NCI-H2171 (cell line): ENCODE data around the gene FAM151A.
"Not testable (repeated sequence)": the region's sequence is repeated elsewhere in the genome, so short reads cannot be mapped to it uniquely, and the experiment has no call there.

Experiments used
- DNase-seq: peaks from one replicate; lab custom pipeline; 2025; lab: John Stamatoyannopoulos, UW

The FAM151A gene

GRCh38 chr1:54636461-54637446 is 13.4 kb upstream of the FAM151A start:
- DNase-seq = not testable (repeated sequence)

- not testable (repeated sequence) for DNase-seq
These were observed 12.5 kb upstream of the FAM151A start for GRCh38 chr1:54635804-54636203.

- no peak for DNase-seq
These were observed 3.9 kb upstream of the FAM151A start for GRCh38 chr1:54627196-54627595.

DNA sequence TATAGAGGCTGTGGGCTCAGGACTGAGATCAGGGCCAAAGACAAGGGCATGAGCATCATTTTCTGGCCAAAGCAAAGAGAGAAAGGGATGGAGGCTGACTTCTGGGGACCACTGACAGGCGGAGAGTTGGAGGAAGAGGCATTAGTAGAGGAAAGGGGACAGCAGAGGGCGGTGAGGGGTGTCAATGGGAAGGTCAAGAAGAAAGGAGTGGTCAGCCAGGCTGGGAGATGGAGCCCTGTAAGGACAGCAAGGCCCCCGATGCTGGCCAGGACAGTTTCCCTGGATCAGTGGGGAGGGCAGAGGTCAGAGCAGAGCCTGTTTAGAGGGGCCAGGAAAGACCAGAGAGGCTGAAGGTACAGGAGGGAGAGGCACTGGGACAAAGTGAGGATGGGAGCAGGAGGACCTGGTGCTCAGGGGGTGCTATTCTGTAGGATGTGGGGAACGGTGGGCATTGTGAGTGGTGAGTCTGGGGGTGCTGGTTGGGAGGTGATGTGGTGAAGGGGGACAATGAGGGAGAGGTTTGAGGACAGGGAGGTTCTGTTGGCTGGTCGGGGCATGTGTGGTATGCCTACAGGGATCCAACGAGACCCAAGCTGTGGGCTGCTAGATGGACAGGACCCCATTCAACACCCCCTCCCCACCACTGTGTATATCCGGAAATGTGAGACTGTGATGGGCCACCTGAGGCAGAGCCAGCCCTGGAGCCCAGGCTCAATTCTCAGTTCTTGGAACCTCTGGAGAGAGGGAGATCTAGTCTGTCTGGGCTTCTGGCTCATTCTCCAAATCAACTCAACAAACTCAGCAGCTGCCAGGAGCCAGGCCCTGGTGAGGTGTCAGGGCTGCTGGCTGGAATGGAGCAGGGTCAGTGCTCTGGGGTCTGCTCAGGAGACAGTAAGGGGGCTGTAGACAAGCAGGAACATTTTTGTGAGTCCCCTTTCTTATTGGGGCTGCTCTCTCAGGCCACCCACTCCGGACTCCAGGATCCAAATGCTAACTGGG is 1.4 kb upstream of the FAM151A start:
- DNase-seq = no peak

- DNase-seq = no peak
These were observed 3.6 kb downstream of the FAM151A start for GRCh38 chr1:54619749-54620148.

DNA sequence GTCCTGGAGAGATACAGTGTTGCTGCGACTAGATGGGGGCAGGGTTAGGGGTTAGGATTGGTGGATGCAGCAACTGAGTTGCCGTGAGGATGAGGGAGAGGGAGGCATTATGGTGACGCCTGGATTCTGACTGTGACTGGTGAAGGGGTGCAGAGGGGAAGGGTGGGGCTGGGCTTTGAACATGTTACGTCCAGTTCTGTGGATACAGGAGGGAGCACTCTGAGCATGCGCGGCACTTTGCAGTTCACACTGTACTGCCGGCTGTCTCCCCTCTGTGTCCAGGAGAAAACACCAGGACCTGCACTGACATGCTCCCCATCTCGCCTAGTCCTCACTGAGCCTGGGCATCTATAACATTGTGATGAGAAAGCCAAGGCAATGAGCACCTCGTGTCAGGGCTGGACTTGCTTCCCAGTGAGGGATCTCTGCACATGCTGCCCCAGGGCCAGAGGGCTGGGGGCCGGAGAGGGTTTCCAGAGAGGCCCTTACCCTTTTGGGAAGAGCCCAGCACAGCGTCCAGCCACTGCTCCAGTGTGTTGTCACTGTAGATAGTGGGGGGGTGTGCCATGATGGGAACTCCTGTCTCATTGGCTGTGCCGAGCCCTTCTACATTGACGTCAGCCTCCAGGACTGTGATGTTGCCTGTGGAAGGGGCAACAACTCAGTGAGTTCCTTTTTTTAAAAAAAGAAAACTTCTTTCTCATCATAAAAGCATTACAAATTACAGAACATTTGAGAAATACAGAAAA is 7.6 kb downstream of the FAM151A start:
- no peak for DNase-seq

DNA sequence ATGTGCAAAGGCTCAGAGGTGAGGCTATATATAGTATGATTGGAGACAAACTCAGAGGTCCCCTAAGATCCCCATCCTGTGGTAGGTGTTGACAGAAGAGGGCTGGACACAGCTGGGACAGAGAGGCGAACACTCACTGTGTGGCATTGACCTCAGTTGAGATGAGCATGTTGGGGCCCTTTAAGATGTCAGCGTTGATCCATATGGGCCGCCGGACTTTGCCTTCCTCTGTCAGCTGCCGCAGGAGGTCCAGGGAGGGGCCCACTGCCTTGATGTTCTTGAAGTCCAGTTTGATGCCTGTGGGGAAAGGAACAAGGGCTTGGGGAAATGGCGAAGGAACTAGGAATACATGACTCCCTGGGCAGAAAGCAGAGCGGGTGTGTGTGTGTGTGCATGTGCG is 8.8 kb downstream of the FAM151A start:
- no peak for DNase-seq

DNA sequence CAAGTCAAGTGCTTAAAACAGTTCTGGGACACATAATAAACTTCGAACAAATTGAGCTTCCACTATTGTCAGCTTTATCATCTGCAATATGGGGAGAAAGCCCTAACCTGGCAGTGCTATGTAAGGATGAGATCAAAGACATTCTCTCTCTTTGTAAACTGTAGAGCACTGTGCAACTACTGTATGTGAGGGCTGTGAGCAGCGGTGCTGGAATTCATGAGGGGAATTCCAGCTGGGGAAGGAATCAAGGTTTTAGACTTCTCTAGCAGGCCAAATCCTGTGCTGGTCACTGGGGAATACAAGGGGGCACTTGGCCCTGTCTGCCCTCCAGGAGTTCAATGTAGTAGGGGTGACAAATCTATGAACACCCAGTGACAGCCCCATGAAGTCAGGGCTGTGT is 9.3 kb downstream of the FAM151A start:
- no peak for DNase-seq

DNA sequence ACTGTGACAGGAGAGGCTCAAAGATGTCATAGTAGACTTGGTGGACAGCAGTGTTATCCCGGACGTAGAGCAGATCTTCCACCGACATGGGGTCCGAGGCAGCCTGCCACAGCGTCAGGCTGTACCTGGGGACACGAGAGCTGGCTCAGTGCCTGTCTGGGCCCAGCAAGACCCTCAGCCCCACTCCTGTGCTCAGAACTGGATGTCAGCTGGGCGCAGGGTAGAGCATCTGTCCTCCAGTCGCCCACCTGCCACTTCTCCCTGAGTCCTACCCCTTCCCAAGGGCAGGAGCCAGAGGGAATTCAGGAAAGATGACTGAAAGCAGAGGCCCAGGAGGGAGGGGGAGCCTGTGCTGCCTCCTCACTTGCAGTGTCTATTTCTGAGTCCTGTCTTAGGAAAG is 11.7 kb downstream of the FAM151A start:
- no peak for DNase-seq

DNA sequence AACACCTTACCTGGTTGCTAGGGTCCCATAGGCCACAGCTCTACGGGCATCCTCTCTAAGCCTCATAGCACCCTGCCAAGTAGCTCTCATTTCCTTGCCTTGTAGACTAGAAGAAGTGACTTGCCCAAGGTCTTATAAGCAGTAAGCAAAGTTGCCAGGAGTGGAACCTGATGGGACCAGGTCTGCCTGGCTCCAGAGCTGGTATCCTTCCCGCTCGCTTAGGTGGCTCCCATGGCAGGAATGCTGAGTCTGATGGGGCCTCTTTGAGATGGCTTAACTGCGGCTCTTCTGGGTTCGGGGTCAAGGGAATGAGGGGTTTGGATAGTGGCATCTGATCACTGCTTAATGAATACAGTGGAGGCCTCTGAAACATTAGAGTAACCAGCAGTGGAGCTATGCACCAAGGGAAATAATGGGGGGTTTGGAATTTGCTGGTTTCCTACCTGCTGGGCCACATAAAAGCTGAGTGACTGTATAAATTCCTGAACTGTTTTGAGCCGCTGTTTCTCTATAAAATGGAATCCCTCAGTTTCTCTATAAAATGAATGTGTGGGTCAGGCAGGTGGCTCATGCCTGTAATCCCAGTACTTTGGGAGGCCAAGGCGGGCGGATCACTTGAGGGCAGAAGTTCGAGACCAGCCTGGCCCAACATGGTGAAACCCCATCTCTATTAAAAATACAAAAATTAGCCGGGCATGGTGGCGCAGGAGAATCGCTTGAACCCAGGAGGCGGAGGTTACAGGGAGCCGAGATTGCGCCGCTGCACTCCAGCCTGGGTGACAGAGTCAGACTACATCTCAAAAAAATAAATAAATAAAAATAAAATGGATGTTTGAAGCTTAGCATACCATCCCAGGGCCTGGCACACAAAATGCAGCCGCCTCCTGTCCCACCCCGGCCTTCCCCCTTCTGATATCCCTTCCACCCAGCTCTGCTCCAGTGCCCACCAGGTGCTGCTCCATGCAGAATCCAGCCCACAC is 12.4 kb downstream of the FAM151A start:
- DNase-seq = no peak

GRCh38 chr1:54610048-54610447 is 13.3 kb downstream of the FAM151A start:
- no peak for DNase-seq

DNA sequence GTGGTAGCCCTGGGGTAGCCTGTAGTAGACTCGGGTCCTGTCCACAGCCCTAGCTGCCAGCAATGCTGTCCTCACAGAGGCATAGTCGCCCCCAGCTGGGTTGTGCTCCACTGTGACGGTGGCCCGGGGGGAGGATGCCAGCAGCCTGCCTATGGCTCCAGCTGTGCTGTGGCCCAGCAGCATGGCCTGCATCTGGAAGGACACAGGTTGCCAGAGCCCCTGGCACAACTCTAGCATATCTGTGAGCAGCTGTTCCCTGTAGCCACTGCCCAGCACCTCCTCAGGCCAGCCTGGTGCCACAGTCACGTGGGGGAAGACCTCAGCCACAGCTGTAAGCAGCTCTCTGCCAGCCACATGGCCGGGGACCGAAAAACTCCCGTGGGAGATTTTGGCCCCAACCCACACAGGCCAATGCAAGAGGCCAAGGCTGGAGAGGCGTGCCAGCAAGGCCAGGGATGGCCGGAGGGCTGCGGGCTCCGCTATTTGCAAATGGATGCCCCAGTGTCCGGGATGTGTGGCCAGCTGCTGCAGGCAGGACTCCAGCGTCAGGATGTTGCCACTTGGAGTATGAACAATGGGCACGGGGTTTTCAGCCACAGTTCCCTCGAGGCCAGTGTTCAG is 13.9 kb downstream of the FAM151A start:
- DNase-seq = no peak

DNA sequence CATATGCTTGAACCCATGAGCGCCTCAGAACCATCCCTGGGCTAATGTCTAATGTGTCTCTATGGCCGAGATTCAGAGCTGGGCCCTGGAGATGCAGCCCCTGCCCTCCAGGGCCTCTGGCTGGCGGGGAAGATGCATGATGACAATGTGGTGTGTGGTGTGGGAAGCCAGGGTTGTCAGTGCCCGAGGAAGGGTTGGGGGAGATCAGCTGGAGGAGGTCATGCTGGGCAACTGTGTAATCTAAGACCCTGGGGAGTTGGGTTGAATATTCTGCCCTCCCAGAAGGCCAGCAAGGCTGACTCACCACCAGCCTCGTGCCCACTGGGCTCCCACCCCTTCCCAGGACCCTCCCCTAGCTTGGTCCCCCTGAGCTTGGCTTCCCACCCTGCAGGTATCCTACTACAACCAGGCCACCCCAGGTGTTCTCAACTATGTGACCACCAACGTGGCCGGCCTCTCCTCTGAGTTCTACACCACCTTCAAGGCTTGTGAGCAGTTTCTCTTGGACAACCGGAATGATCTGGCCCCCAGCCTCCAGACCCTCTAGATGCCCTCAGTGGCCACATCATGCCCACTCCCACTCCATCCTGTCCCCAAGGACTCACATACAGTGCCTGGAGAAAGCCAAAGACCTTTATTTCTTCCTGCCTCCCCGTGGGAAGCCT is 14.6 kb downstream of the FAM151A start:
- no peak for DNase-seq

DNA sequence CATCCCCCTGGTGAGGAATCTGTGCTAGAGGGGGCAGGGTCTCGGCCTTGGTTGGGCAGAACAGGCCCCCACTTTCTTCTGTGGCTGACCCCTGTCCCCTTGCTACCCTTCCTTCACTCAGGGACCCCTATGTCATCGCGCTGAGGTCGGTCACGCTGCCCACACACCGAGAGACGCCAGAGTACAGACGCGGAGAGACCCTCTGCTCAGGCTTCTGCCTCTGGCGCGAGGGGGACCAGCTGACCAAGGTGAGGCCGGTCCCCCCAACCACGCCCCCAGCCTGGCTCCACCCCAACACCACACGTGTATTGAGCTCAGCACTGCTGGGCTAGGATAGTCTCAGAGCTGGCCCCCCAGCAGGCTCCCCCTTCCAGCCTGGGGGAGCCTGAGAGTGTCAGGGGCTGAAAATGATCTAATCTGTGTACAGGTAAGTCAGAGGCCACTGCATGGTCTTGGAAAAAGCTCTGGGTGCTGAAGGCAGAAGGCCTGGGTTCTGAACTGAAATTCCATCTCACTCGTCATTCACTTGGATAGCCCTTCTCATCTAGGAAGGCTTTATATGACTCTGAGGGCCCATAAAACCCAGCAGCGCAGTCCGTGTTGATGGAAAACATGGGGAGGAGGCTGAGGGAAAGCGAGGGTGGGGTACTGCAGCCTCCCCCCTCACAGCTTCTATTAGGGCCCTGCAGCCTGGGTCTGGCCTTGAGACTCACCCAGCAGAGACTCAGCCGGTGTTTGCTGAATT is 15.3 kb downstream of the FAM151A start:
- DNase-seq = no peak

DNA sequence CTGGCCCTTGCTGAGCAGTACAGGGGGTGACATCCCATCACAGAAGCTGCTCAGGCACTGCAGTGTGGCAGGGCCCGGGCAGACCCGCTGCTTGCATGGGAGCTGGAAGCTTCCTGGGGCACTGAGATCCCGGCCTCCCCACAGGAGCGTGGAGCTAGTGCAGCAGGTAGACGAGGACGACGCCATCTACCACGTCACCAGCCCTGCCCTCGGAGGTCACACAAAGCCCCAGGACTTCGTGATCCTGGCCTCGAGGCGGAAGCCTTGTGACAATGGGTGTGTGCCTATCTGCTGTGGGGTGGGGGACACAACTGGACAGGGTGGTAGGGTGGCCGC is 16.4 kb downstream of the FAM151A start:
- no peak for DNase-seq

DNA sequence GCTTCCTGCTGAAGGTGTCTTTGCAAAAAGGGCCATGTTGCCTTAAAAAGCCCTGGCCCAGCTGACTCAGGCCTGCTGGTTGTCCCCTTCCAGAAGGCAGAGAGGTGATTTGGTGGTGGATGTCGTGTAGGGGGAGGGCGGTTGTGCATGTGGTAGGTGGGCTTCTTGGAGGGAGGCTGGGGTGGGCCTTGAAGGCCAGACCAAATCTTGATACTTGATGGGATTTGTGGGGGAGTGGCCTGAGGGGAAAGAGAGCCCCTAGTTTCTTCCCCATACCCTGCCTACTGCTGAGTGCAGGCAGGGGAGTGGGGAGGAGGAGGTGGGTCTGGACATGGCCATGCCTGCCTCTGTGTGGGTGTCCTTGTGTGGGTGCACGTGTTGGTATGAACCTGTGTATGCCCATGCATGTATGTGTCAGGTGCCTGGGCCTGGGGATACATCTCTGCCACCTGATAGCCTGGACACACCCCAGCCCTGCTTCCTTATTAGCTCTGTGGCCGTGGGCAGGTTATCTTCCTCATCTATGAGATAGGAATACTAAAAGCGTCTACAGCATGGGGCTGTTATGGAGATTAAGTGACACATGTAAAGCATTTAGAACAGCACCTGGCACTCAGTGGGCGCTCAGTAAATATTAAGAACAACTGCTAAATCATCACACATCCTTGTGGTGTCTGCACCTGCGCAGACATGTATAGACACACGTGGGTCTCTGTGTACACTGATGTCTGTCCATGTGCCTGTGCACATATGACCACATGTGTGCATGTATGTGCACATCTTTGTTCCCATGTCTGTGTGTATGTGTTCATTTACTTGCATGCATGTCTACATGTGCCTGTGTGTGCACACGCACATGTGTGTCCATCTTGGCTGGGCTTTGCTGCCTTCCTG is 17.0 kb downstream of the FAM151A start:
- DNase-seq = no peak

- no peak for DNase-seq
These were observed 18.6 kb downstream of the FAM151A start for GRCh38 chr1:54604572-54605370.
